ENCODE results near the gene NECTIN1.

NECTIN1 gene

GRCh38 chr11:119691020-119691666 lies 37.9 kb downstream of the NECTIN1 start:
- DNase-seq = no peak

- DNase-seq = no peak
These were observed 39.7 kb downstream of the NECTIN1 start for GRCh38 chr11:119689302-119689701.

GRCh38 chr11:119688356-119688755 lies 40.6 kb downstream of the NECTIN1 start:
- DNase-seq = no peak

GRCh38 chr11:119687373-119688046 lies 41.5 kb downstream of the NECTIN1 start:
- no peak for DNase-seq

GRCh38 chr11:119686177-119686882 lies 42.7 kb downstream of the NECTIN1 start:
- DNase-seq = no peak

GRCh38 chr11:119685111-119685746 lies 43.8 kb downstream of the NECTIN1 start:
- DNase-seq = no peak

- no peak for DNase-seq
These were observed 44.5 kb downstream of the NECTIN1 start for GRCh38 chr11:119684361-119685110.

- DNase-seq = no peak
These were observed 45.2 kb downstream of the NECTIN1 start for GRCh38 chr11:119683783-119684182.

GRCh38 chr11:119681361-119681910 lies 47.6 kb downstream of the NECTIN1 start:
- DNase-seq = no peak

- no peak for DNase-seq
These were observed 48.2 kb downstream of the NECTIN1 start for GRCh38 chr11:119680541-119681360.

GRCh38 chr11:119679346-119679745 lies 49.7 kb downstream of the NECTIN1 start:
- no peak for DNase-seq

- no peak for DNase-seq
These were observed 50.6 kb downstream of the NECTIN1 start for GRCh38 chr11:119678351-119678750.

GRCh38 chr11:119677840-119678239 lies 51.2 kb downstream of the NECTIN1 start:
- no peak for DNase-seq

GRCh38 chr11:119676461-119677020 lies 52.5 kb downstream of the NECTIN1 start:
- no peak for DNase-seq

- no peak for DNase-seq
These were observed 55.2 kb downstream of the NECTIN1 start for GRCh38 chr11:119673759-119674336.

- DNase-seq = no peak
These were observed 55.8 kb downstream of the NECTIN1 start for GRCh38 chr11:119673052-119673758.

GRCh38 chr11:119672597-119672996 lies 56.4 kb downstream of the NECTIN1 start:
- DNase-seq = no peak

GRCh38 chr11:119671561-119672015 lies 57.4 kb downstream of the NECTIN1 start:
- DNase-seq = peak; percentile 45

GRCh38 chr11:119671051-119671450 lies 57.9 kb downstream of the NECTIN1 start:
- peak; percentile 91 for DNase-seq

GRCh38 chr11:119669487-119669886 lies 59.5 kb downstream of the NECTIN1 start:
- no peak for DNase-seq

Measured in NCI-H1105 (cell line).